Activated CD4-positive, alpha-beta T cell treated with anti-CD3 and anti-CD28 coated beads, Interleukin-2, amount 50 U/mL, for 48 hours (primary cell): ENCODE measurements around the gene RUFY2.
"Not testable (repeated sequence)": the region's sequence is repeated elsewhere in the genome, so short reads cannot be mapped to it uniquely, and the experiment has no call there.

Source experiments
- DNase-seq, 2 experiments: peaks; one replicate each; pipeline ENCODE4 v3.0.0-alpha.2; 2020

Gene RUFY2

DNA sequence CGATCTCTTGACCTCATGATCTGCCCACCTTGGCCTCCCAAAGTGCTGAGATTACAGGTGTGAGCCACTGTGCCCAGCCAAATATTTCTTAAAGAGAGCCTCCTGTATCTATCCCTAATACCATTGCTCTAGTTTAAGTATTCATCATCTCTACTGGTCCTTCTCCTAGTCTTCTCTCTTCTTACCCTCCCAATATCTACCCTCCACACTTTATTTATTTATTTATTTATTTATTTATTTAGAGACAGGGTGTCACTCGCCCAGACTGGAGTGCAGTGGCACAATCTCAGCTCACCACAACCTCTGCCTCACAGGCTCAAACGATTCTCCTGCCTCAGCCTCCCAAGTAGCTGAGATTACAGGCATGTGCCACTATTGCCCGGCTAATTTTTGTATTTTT, 82.7 kb downstream of the RUFY2 start:
- not testable (repeated sequence) for DNase-seq

DNA sequence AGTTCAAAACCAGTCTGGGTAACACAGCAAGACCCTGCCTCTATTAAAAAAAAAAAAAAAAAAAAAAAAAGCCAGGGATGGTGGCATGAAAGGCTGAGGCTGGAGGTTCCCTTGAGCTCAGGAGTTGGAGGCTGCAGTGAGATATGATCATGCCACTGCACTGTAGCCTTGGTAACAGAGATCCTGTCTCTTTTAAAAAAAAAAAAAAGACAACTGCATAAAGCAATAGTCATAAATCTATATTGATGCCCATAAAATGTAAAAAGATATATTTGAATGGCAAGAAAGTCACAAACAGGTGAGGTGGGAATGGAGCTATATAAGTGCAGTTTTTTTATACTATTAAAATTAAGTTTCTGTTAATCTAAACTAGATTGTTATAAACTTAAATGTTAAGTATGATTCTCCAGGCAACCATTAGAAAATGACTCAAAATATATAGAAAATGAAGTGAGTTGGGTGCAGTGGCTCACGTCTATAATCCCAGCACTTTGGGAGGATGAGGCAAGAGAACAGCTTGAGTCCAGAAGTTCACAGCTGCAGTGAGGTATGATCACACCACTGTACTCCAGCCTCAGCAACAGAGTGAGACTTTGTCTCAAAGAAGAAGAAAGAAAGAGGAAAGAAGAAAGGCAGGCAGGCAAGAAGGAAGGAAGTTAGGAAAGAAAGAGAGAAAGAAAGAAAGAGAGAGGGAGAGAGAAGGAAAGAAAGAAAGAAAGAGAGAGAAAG, 88.6 kb downstream of the RUFY2 start:
- no peak for DNase-seq

DNA sequence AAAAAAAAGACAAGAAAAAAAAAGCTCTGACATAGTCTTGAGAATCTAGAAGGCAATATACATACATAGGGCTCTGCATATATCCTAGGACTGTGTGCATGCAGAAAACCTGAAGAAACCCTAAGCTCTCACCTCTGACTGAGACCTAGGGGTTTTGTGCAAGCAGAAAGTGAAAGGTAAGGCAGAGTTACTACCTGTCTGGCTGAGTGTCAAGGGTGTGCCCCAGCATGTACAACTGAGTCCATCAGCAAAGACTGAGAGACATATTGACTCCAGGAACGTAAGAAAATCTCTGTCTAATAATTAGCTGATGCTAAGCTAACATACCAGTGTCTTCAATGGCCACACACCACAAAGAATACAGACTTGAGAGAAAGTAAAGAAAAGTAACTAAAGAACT, 91.5 kb downstream of the RUFY2 start:
- DNase-seq, result no peak

DNA sequence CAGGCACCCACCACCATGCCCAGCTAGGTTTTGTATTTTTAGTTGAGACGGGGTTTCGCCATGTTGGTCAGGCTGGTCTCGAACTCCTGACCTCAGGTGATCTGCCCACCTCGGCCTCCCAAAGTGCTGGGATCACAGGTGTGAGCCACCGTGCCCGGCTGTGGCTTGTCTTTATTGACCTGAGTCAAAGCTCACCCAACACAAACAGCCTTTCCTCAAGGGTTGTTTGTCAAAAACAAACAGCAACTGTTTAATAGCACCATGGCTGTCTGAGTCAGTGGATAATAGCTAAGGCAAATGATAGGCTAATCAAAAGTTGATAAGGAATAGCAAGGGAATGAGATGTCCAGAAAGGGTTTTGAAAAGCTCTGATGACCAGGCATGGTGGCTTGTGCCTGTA, 92.1 kb downstream of the RUFY2 start:
- DNase-seq, result not testable (repeated sequence)

- DNase-seq, result no peak
Observed at GRCh38 chr10:68310531-68310930, 96.5 kb downstream of the RUFY2 start.

DNA sequence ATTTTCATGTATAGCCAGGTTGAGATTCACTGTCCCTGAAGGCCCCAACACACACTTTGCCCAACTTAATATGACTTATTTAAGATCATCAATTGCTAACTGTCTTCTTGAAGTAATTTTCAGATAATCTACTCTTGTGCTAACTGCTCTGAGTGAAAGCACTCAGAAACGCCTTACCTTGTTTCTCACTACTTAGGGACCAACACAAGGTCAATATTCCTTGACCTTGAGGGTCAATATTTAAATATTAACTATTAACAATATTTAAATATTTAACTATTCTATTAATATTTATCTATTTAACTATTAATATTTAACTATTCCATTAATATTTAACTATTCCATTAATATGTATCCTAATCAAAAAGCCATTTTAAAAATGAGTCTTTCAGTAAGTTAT, 101.2 kb downstream of the RUFY2 start:
- no peak for DNase-seq

DNA sequence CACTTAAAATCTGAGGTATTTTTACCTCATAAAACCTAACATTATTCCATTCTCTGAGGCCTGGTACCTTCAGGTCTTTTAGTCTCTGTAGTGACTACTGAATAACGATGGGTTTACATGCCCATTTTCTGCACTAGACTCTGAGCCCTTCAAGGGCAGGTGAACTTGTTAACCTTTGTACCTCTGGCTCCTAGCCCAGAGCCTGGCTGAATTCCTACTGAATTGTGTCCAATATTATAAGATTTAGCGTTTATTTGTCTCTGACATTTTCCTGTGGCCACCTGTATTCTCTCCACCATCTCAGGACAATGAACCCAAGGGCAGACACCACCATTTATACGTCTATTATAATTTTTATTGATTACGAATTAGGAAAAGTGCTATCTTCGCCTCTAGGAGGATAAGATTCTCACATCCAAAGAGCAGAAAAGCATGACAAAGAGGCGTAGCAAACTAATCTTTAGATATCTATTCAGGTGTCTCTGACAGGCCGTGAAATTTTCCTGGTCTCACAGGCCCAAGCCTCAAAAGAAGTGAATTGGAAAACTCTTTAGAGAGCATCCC, 103.1 kb downstream of the RUFY2 start:
- no peak for DNase-seq

- DNase-seq, result no peak
Observed at GRCh38 chr10:68302871-68303270, 104.2 kb downstream of the RUFY2 start.

- DNase-seq, result no peak
Observed at GRCh38 chr10:68302503-68302823, 104.6 kb downstream of the RUFY2 start.

GRCh38 chr10:68301790-68302502, 105.1 kb downstream of the RUFY2 start:
- no peak for DNase-seq

- no peak for DNase-seq
Observed at GRCh38 chr10:68301301-68301700, 105.8 kb downstream of the RUFY2 start.

DNA sequence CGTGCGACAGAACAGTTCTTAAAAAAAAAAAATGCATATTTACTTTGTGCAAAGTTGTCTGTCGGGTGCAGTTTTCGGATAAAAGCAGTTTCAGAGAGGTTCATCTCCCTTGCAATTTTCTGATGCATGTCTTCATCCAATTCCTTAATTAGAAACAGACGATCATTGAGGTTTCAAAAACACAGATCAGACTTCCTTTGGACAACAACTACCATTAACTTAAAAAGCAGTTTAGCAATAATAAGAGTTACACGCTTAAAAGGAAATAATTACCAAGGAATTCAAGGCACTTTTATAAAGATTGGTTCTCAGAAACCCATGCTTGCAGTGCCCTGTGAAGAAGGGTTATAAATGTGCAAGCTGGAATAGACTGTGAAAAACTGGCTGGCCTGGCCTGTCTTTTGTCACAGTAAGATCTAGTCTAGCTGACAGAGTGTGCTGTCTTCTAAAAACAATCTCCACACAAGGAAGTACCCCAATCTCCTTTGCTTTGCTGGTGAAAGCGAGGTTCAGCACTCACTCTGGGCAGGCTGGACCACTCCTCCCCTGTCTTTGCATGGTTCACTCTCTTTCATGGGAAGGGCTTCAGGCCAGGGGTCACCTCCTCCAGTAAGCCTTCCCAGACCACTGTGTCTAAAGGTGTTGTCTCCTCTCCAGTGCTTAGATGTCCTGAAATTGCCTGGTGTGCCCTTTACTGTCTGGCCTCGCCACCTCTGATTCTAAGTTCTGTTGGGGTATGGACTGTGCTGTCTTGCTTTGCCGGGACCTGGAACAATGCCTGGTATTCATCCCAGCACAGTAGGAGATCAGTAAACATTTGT, 110.0 kb downstream of the RUFY2 start:
- DNase-seq, result no peak
